Ectodermal cell (in vitro differentiated cells): ENCODE data around the gene SPINDOC.
"Not testable (repeated sequence)": the region's sequence is repeated elsewhere in the genome, so short reads cannot be mapped to it uniquely, and the experiment has no call there.

Experiments used
- H3K27ac ChIP-seq: 2 replicates; pipeline ENCODE4 v1.7.0; 2013; ENCODE audit warnings: mild to moderate bottlenecking, low read depth, low read length; ENCODE audit not compliant: insufficient read depth, poor library complexity, severe bottlenecking
- H3K27me3 ChIP-seq: 2 replicates; pipeline ENCODE4 v1.7.0; 2013; ENCODE audit warnings: mild to moderate bottlenecking, low read length; ENCODE audit not compliant: insufficient read depth, control insufficient read depth, poor library complexity, severe bottlenecking
- H3K36me3 ChIP-seq: one replicate; pipeline ENCODE4 v1.7.0; 2013; ENCODE audit warnings: low read length; ENCODE audit not compliant: control insufficient read depth, insufficient read depth
- H3K4me1 ChIP-seq: one replicate; pipeline ENCODE4 v1.7.0; 2013; ENCODE audit warnings: low read length; ENCODE audit not compliant: control insufficient read depth, insufficient read depth
- H3K4me3 ChIP-seq: 2 replicates; pipeline ENCODE4 v1.7.0; 2013; ENCODE audit warnings: low read depth, low read length, control low read depth; ENCODE audit not compliant: insufficient read depth
- H3K9me3 ChIP-seq: 2 replicates; pipeline ENCODE4 v1.7.0; 2013; ENCODE audit warnings: mild to moderate bottlenecking, low read length, moderate library complexity; ENCODE audit not compliant: control insufficient read depth
- WGBS, 2 experiments: methylation state at CpG; one replicate each; pipeline ENCODE4 v1.1.7; 2013; ENCODE audit warnings: missing lambda C conversion rate in 2 of 2; 5-methylcytosine and 5-hydroxymethylcytosine counted together

The SPINDOC gene

GRCh38 chr11:63785823-63786222 is 27.4 kb upstream of the SPINDOC start:
- Histone ChIP-seq H3K36me3 (no peaks in the 10 kb centered on the region), H3K4me1 (peaks cover 8% of the 10 kb centered on the region), H3K4me3 (no peak overlapping the region), H3K9me3 (no peaks in the 10 kb centered on the region), H3K27ac (no peak overlapping the region), H3K27me3 (no peaks in the 10 kb centered on the region)
- WGBS, 2 experiments = 88 to 91% methylated on average over 1 of the region's 1 CpG

GRCh38 chr11:63791495-63792167 is 21.6 kb upstream of the SPINDOC start:
- Histone ChIP-seq H3K9me3 (no peaks in the 10 kb centered on the region), H3K27me3 (no peaks in the 10 kb centered on the region), H3K36me3 (no peaks in the 10 kb centered on the region), H3K27ac (no peak overlapping the region), H3K4me1 (no peaks in the 10 kb centered on the region), H3K4me3 (no peak overlapping the region)
- WGBS, 2 experiments = 94 to 98% methylated on average over 4 of the region's 6 CpGs

- Histone ChIP-seq H3K27ac (no peak overlapping the region), H3K9me3 (no peaks in the 10 kb centered on the region), H3K4me1 (no peaks in the 10 kb centered on the region), H3K27me3 (no peaks in the 10 kb centered on the region), H3K36me3 (no peaks in the 10 kb centered on the region), H3K4me3 (no peak overlapping the region)
These were observed 20.1 kb upstream of the SPINDOC start for GRCh38 chr11:63793161-63793560.

- Histone ChIP-seq H3K36me3 (no peaks in the 10 kb centered on the region), H3K9me3 (no peaks in the 10 kb centered on the region), H3K4me1 (no peaks in the 10 kb centered on the region), H3K27ac (no peak overlapping the region), H3K27me3 (no peaks in the 10 kb centered on the region), H3K4me3 (no peak overlapping the region)
- 91 to 92% methylated on average over 11 of the region's 11 CpGs for WGBS, 2 experiments
These were observed 18.2 kb upstream of the SPINDOC start for GRCh38 chr11:63795066-63795465.

- Histone ChIP-seq H3K4me3 (no peak overlapping the region), H3K36me3 (no peaks in the 10 kb centered on the region), H3K27ac (no peak overlapping the region), H3K4me1 (no peaks in the 10 kb centered on the region), H3K27me3 (no peaks in the 10 kb centered on the region), H3K9me3 (no peaks in the 10 kb centered on the region)
- 81 to 82% methylated on average over 4 of the region's 5 CpGs for WGBS, 2 experiments
These were observed 12.3 kb upstream of the SPINDOC start for GRCh38 chr11:63800921-63801320.

GRCh38 chr11:63802637-63803414 is 10.4 kb upstream of the SPINDOC start:
- Histone ChIP-seq H3K27ac (no peak overlapping the region), H3K27me3 (no peaks in the 10 kb centered on the region), H3K9me3 (no peaks in the 10 kb centered on the region), H3K36me3 (no peaks in the 10 kb centered on the region), H3K4me3 (no peak overlapping the region), H3K4me1 (no peaks in the 10 kb centered on the region)
- 91 to 96% methylated on average over 10 of the region's 10 CpGs for WGBS, 2 experiments

GRCh38 chr11:63804259-63804658 is 9.0 kb upstream of the SPINDOC start:
- no peak overlapping the region for H3K4me3 ChIP-seq
- no peaks in the 10 kb centered on the region for H3K4me1 ChIP-seq
- H3K36me3 ChIP-seq = no peaks in the 10 kb centered on the region
- H3K9me3 ChIP-seq = no peaks in the 10 kb centered on the region
- H3K27ac ChIP-seq = no peak overlapping the region
- WGBS, 2 experiments = 93 to 97% methylated on average over 6 of the region's 6 CpGs
- H3K27me3 ChIP-seq = no peaks in the 10 kb centered on the region

GRCh38 chr11:63805844-63806415 is 7.3 kb upstream of the SPINDOC start:
- 90 to 92% methylated on average over 9 of the region's 9 CpGs for WGBS, 2 experiments
- Histone ChIP-seq H3K36me3 (no peaks in the 10 kb centered on the region), H3K27ac (no peak overlapping the region)

GRCh38 chr11:63810383-63810782 is 2.9 kb upstream of the SPINDOC start:
- H3K4me3 ChIP-seq, H3K27ac ChIP-seq, H3K27me3 ChIP-seq, H3K9me3 ChIP-seq, H3K36me3 ChIP-seq: not testable (repeated sequence)
- WGBS, 2 experiments = 92 to 94% methylated on average over 11 of the region's 11 CpGs
- H3K4me1 ChIP-seq = peaks cover 17% of the 10 kb centered on the region

More at GRCh38 chr11:63805844-63806415, 7.3 kb upstream of the SPINDOC start:
- no peaks in the 10 kb centered on the region for H3K27me3 ChIP-seq
- no peaks in the 10 kb centered on the region for H3K4me1 ChIP-seq
- H3K9me3 ChIP-seq = no peaks in the 10 kb centered on the region
- no peak overlapping the region for H3K4me3 ChIP-seq

- 56 to 67% methylated on average over 3 of the region's 3 CpGs for WGBS, 2 experiments
- no peaks in the 10 kb centered on the region for H3K27me3 ChIP-seq
- peaks cover 7% of the 10 kb centered on the region for H3K36me3 ChIP-seq
- H3K9me3 ChIP-seq = no peaks in the 10 kb centered on the region
- H3K4me1 ChIP-seq = peaks cover 20% of the 10 kb centered on the region
- no peak overlapping the region for H3K4me3 ChIP-seq
- no peak overlapping the region for H3K27ac ChIP-seq
These were observed 1.7 kb upstream of the SPINDOC start for GRCh38 chr11:63811522-63811921.
